Parathyroid adenoma (tissue), 2 donors: ENCODE measurements around the gene BORCS5.

Experiments
- H2AFZ ChIP-seq: fragments of 300-600 bp; sonication (generic); one replicate; pipeline ENCODE4 v1.7.0; 2017; ENCODE audit warnings: antibody characterized with exemption, mild to moderate bottlenecking
- H3K27ac ChIP-seq: fragments of 300-600 bp; sonication (generic); one replicate; pipeline ENCODE4 v1.7.0; 2017
- H3K27me3 ChIP-seq: fragments of 300-600 bp; sonication (generic); one replicate; pipeline ENCODE4 v1.7.0; 2017; ENCODE audit warnings: low read length; ENCODE audit not compliant: control insufficient read depth, insufficient read depth
- H3K36me3 ChIP-seq: fragments of 300-600 bp; sonication (generic); one replicate; pipeline ENCODE4 v1.7.0; 2017; ENCODE audit warnings: low read length; ENCODE audit not compliant: control insufficient read depth, insufficient read depth
- H3K4me1 ChIP-seq: fragments of 300-600 bp; sonication (generic); one replicate; pipeline ENCODE4 v1.7.0; 2017; ENCODE audit warnings: control low read depth
- H3K4me2 ChIP-seq: fragments of 300-600 bp; sonication (generic); one replicate; pipeline ENCODE4 v1.7.0; 2017; ENCODE audit warnings: low read length
- H3K4me3 ChIP-seq: fragments of 300-600 bp; sonication (generic); one replicate; pipeline ENCODE4 v1.7.0; 2017; ENCODE audit warnings: low read depth, low read length
- H3K79me2 ChIP-seq: fragments of 300-600 bp; sonication (generic); one replicate; pipeline ENCODE4 v1.7.0; 2017; ENCODE audit warnings: control low read depth
- H3K9ac ChIP-seq: fragments of 300-600 bp; sonication (generic); one replicate; pipeline ENCODE4 v1.7.0; 2017; ENCODE audit warnings: mild to moderate bottlenecking
- H3K9me3 ChIP-seq: fragments of 300-600 bp; sonication (generic); one replicate; pipeline ENCODE4 v1.7.0; 2017; ENCODE audit warnings: low read length; ENCODE audit not compliant: control insufficient read depth
- TF ChIP-seq, protein P1 (sequence below): fragments of 300-600 bp; sonication (generic); IDR thresholded peaks from one replicate; pipeline ENCODE4 v1.7.0; 2017; ENCODE audit warnings: antibody characterized with exemption, mild to moderate bottlenecking
- donor health status: primary hyperparathyroidism.

Gene BORCS5

DNA sequence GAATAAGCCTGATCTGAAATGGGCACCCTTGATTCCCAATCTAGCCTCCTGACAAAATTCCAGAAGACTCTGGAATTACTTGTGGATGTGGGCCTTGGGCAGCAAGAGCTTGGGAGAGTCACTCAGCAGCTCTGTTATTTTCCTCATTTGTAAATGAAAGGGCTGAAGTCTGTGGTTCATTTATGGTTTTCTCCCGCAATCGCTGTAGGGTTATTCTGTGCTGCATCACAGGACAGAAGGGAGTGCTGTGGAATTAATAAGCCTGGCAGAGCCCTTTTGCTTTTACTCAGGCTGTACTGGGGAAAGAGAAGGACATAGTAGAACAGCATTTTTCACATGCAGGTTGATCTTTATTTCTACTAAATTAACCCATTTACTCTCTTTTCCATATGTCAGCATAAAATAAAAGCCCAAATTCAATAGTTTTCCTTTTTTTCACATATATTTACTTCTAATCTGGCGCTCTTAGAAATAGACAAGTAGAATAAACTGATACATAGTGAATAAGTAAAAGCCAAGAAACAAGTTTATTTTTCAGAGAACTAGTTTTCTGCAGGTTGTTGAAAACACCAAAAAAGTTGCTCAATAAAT lies 156.6 kb downstream of the BORCS5 start:
- H3K27me3 ChIP-seq = no peaks in the 10 kb centered on the region
- no peak overlapping the region for H3K9ac ChIP-seq
- H3K9me3 ChIP-seq = no peaks in the 10 kb centered on the region
- H3K4me2 ChIP-seq = no peak overlapping the region
- H3K79me2 ChIP-seq = peaks cover 12% of the 10 kb centered on the region
- no peak overlapping the region for H3K4me3 ChIP-seq
- no peaks in the 10 kb centered on the region for H3K36me3 ChIP-seq
- TF ChIP-seq, protein P1, sequence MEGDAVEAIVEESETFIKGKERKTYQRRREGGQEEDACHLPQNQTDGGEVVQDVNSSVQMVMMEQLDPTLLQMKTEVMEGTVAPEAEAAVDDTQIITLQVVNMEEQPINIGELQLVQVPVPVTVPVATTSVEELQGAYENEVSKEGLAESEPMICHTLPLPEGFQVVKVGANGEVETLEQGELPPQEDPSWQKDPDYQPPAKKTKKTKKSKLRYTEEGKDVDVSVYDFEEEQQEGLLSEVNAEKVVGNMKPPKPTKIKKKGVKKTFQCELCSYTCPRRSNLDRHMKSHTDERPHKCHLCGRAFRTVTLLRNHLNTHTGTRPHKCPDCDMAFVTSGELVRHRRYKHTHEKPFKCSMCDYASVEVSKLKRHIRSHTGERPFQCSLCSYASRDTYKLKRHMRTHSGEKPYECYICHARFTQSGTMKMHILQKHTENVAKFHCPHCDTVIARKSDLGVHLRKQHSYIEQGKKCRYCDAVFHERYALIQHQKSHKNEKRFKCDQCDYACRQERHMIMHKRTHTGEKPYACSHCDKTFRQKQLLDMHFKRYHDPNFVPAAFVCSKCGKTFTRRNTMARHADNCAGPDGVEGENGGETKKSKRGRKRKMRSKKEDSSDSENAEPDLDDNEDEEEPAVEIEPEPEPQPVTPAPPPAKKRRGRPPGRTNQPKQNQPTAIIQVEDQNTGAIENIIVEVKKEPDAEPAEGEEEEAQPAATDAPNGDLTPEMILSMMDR = no peak
- peaks cover 5% of the 10 kb centered on the region for H3K4me1 ChIP-seq
- H2AFZ ChIP-seq = no peak overlapping the region
- H3K27ac ChIP-seq = no peak overlapping the region

GRCh38 chr12:12518464-12518845 lies 161.6 kb downstream of the BORCS5 start:
- Histone ChIP-seq H3K4me2 (no peak overlapping the region), H3K4me1 (peaks cover 6% of the 10 kb centered on the region), H3K9ac (no peak overlapping the region), H3K27me3 (no peaks in the 10 kb centered on the region), H3K9me3 (no peaks in the 10 kb centered on the region), H3K79me2 (peaks cover 12% of the 10 kb centered on the region), H3K36me3 (no peaks in the 10 kb centered on the region), H2AFZ (no peak overlapping the region), H3K27ac (no peak overlapping the region), H3K4me3 (no peak overlapping the region)
- TF ChIP-seq, protein P1 = no peak

- Histone ChIP-seq H2AFZ (no peak overlapping the region), H3K27me3 (no peaks in the 10 kb centered on the region), H3K4me3 (no peak overlapping the region), H3K4me2 (no peak overlapping the region), H3K9me3 (no peaks in the 10 kb centered on the region), H3K27ac (no peak overlapping the region), H3K9ac (no peak overlapping the region), H3K4me1 (peaks cover 11% of the 10 kb centered on the region), H3K79me2 (peaks cover 16% of the 10 kb centered on the region), H3K36me3 (no peaks in the 10 kb centered on the region)
- TF ChIP-seq, protein P1 = no peak
Observed at GRCh38 chr12:12518919-12519318, 162.0 kb downstream of the BORCS5 start.
